BLaER1 (cell line): ENCODE data around the gene OR10G7.

Experiments
- H3K27ac ChIP-seq: shearing (Covaris generic); formaldehyde crosslinking; 2 replicates; pipeline ENCODE4 v1.8.1; 2022
- H3K27me3 ChIP-seq: shearing (Covaris generic); formaldehyde crosslinking; 2 replicates; pipeline ENCODE4 v1.8.1; 2022
- H3K36me3 ChIP-seq: shearing (Covaris generic); formaldehyde crosslinking; 2 replicates; pipeline ENCODE4 v1.8.1; 2022
- H3K4me1 ChIP-seq: shearing (Covaris generic); formaldehyde crosslinking; 2 replicates; pipeline ENCODE4 v1.8.1; 2022
- H3K4me2 ChIP-seq: shearing (Covaris generic); formaldehyde crosslinking; 2 replicates; pipeline ENCODE4 v1.8.1; 2022
- H3K4me3 ChIP-seq: shearing (Covaris generic); formaldehyde crosslinking; 2 replicates; pipeline ENCODE4 v1.8.1; 2022
- H3K9ac ChIP-seq: shearing (Covaris generic); formaldehyde crosslinking; 2 replicates; pipeline ENCODE4 v1.8.1; 2022
- H3K9me3 ChIP-seq: shearing (Covaris generic); formaldehyde crosslinking; 2 replicates; pipeline ENCODE4 v1.8.1; 2022
- H4K20me1 ChIP-seq: shearing (Covaris generic); formaldehyde crosslinking; 2 replicates; pipeline ENCODE4 v1.8.1; 2022
- Cebpa-rat ChIP-seq: shearing (Covaris generic); IDR thresholded peaks from 2 replicates; pipeline ENCODE4 v1.8.1; 2022

The OR10G7 gene

DNA sequence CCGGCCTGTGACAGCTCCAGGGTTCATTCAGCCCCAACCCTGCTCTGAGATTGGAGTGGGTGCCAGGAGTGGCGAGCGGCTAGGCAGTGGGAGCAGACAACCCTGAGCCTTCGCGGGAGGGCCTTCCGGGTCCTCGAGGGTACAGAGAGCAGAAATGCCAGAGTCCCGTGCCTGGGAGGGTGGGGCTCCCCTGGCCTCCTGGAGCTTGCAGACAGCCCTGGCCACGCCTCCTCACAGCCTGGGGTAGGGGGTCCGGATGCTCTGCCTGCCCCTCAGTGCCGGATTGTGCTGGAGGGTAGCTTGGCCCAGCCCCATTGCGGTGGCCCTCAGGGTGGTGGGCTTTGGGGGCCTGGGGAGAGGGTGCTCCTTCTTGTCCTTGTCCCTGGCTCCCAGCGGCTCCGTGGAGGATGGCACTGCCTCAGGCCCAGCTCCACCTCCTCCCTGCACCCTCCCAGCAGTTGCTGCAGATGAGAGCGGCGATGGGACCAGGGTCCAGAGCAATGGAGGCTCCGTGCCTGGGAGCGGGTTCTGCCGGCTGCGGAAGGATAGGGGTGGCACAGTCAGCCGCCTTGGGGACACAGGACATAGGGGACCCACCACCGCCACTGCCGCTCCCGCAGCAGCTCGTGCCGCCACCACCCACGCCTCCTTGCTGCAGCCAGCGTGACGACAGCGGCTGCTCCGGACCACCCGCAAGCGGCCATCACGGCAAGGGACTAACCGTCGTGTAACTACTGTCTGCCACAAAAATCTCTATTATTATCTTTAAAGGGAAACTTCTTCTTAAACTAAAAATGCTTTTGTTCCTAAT is 34.9 kb upstream of the OR10G7 start:
- Histone ChIP-seq H3K27me3 (peaks cover 5% of the 10 kb centered on the region; the same call in 1 of the 2 replicates), H3K4me1 (peaks cover 16% of the 10 kb centered on the region), H3K36me3 (no peaks in the 10 kb centered on the region), H3K4me3 (peak overlapping the region; percentile 45), H3K9ac (no peak overlapping the region), H3K27ac (no peak overlapping the region), H3K9me3 (no peaks in the 10 kb centered on the region), H4K20me1 (no peaks in the 10 kb centered on the region), H3K4me2 (peak overlapping the region; percentile 64)
- TF ChIP-seq Cebpa-rat, result no peak

DNA sequence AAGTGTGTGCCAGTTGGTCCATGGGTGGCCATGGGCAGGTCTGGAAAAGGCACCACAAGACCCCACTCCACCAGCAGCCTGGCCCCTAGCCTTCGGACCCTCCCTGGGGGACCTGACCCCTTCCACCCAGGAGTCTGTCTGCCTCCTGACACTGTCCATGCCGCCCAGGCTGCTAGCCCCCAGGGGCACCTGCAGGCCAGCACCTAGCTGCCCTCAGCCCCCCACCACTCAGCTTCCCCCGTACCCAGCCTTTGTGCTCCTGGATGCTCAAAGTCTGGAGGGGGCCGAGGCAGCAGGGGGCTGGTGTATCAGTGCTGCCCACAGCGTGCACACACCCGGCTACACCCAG is 34.3 kb upstream of the OR10G7 start:
- Histone ChIP-seq H3K4me1 (peaks cover 22% of the 10 kb centered on the region), H3K4me2 (no peak overlapping the region), H3K9ac (no peak overlapping the region), H3K4me3 (no peak overlapping the region), H3K36me3 (no peaks in the 10 kb centered on the region), H3K9me3 (no peaks in the 10 kb centered on the region), H3K27ac (no peak overlapping the region), H3K27me3 (peaks cover 5% of the 10 kb centered on the region; the same call in 1 of the 2 replicates), H4K20me1 (no peaks in the 10 kb centered on the region)
- no peak for TF ChIP-seq Cebpa-rat

DNA sequence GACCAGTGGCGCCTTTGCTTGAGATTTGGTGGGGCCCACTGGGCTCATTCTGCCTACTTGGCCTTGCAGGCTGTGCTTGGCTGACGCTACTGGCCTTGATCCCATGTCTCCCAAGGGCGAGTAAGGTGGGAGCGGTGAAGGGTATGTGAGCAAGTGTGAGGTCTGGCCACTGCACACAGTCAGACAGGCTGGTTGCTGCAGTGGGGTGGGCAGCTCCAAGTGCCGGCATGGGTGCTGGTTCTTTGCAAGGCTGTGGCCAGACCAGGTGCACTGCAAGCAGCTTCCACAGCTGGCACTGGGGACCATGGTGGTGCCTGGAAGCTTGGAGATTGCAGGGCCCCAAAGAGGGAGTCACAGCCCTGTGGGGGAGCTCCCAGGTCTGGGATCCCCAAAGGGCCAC is 33.4 kb upstream of the OR10G7 start:
- Histone ChIP-seq H3K4me3 (no peak overlapping the region), H3K9me3 (no peaks in the 10 kb centered on the region), H3K9ac (no peak overlapping the region), H4K20me1 (no peaks in the 10 kb centered on the region), H3K4me1 (peaks cover 31% of the 10 kb centered on the region), H3K27me3 (peaks cover 5% of the 10 kb centered on the region; the same call in 1 of the 2 replicates), H3K4me2 (no peak overlapping the region), H3K36me3 (no peaks in the 10 kb centered on the region), H3K27ac (no peak overlapping the region)
- no peak for TF ChIP-seq Cebpa-rat

DNA sequence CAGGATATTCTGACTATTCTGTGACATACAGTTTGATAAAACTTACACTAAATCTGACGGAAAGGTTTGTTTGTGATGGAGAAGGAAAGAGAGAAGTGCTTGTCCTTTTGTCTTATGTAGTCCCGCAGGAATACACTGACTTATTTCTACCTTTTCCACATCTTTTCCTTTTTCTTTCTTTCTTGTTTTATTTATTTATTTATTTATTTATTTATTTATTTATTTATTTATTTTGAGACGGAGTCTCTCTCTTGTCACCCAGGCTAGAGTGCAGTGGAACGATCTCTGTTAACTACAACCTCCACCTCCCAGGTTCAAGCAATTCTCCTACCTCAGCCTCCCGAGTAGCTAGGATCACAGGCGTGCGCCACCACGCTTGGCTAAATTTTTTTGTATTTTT is 31.0 kb upstream of the OR10G7 start:
- no peak for TF ChIP-seq Cebpa-rat

GRCh38 chr11:124071623-124071948 is 30.5 kb upstream of the OR10G7 start:
- Histone ChIP-seq H3K9ac (no peak overlapping the region), H3K4me1 (peaks cover 37% of the 10 kb centered on the region), H4K20me1 (no peaks in the 10 kb centered on the region), H3K27me3 (peaks cover 5% of the 10 kb centered on the region; the same call in 1 of the 2 replicates), H3K4me3 (no peak overlapping the region), H3K36me3 (no peaks in the 10 kb centered on the region), H3K27ac (no peak overlapping the region), H3K4me2 (no peak overlapping the region), H3K9me3 (no peaks in the 10 kb centered on the region)
- TF ChIP-seq Cebpa-rat, result no peak

More for the DNA sequence above, 31.0 kb upstream of the OR10G7 start:
- Histone ChIP-seq H3K27me3 (peaks cover 5% of the 10 kb centered on the region; the same call in 1 of the 2 replicates), H3K4me3 (no peak overlapping the region), H3K27ac (no peak overlapping the region), H3K4me1 (peaks cover 38% of the 10 kb centered on the region), H3K36me3 (no peaks in the 10 kb centered on the region), H3K9ac (no peak overlapping the region), H4K20me1 (no peaks in the 10 kb centered on the region), H3K9me3 (no peaks in the 10 kb centered on the region), H3K4me2 (no peak overlapping the region)

- TF ChIP-seq Cebpa-rat, result no peak
- Histone ChIP-seq H3K9me3 (no peaks in the 10 kb centered on the region), H4K20me1 (no peaks in the 10 kb centered on the region), H3K4me2 (peak overlapping the region; percentile 78), H3K27me3 (peaks cover 2% of the 10 kb centered on the region; the same call in 1 of the 2 replicates), H3K27ac (no peak overlapping the region), H3K4me3 (no peak overlapping the region), H3K36me3 (no peaks in the 10 kb centered on the region), H3K4me1 (peaks cover 32% of the 10 kb centered on the region), H3K9ac (no peak overlapping the region)
These were observed 29.9 kb upstream of the OR10G7 start for GRCh38 chr11:124070915-124071622.

DNA sequence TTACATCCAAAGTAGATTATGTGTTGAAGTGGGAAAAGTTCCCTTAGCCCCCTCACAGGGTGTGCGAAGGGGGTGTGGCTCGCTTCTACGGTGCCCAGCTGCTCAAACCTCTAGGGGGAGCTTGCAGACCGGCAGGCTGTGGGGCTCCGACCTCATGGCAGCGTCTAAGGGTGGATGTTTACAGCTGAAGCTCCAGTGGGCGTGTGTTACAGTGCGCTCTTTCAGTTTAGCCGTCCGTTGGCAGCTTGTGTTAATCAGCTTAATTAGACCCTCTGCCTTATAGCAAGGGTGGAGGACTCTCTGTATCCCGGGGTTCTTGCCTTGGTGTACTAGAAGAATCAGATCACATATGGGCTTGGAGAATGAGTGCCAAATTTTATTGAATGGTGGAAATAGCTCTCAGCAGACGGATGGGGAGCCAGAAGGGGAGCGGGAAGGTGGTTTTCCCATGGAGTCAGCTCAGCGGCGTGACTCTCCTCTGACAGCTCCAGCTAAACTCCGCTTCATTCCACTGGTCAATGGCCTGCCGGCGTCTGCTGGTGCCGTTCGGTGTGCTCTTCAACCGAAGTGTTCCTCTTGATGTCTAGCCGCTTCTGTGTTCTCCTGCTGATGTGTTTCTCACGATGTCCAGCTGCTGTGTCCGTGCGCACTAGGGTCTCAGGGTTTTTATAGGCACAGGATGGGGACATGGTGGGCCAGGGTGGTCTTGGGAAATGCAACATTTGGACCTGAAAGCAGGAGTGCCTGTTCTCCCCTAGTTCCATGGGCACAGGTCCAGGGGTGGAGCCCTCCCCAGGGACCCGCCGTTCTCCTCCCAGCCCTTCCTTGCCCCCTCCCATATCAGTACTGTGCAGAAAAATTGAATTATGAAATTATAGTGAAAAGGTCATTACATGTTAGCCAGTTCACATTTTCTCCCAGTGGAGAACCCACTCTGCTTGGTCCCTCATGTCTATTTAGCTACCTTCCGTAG is 28.6 kb upstream of the OR10G7 start:
- H3K4me2 ChIP-seq, result peak overlapping the region; percentile 78
- TF ChIP-seq Cebpa-rat, result no peak
- no peak overlapping the region for H3K9ac ChIP-seq
- H3K4me3 ChIP-seq, result no peak overlapping the region
- no peaks in the 10 kb centered on the region for H3K9me3 ChIP-seq
- no peaks in the 10 kb centered on the region for H4K20me1 ChIP-seq
- H3K4me1 ChIP-seq, result peaks cover 29% of the 10 kb centered on the region
- H3K27me3 ChIP-seq, result no peaks in the 10 kb centered on the region
- H3K36me3 ChIP-seq, result no peaks in the 10 kb centered on the region
- H3K27ac ChIP-seq, result no peak overlapping the region

DNA sequence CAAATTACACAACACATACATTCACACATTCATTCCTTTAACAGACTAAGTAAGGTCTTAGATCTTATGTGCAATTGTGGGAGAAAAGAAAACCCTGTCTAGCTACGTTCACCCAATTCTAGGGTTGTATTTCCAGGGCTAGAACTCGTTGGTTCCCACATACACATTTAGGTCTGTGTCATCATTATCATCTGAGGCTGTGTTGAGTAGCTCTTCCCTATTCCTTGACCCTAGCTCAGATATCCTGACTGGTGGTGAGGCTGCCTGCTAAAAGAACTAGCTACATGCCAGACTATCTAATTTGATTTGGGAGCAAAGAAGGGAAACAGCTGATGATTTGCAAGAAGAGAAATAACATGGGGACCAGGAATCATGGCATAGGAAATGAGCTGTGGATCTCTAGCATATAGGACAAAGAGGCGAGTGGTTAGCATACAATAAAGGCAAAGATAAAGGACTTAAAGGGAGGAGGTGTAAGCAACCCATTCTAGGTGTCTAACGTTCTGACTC is 27.5 kb upstream of the OR10G7 start:
- Histone ChIP-seq H3K36me3 (no peaks in the 10 kb centered on the region), H3K4me2 (no peak overlapping the region), H3K4me3 (no peak overlapping the region), H3K27me3 (no peaks in the 10 kb centered on the region), H3K4me1 (peaks cover 29% of the 10 kb centered on the region), H3K9me3 (peaks cover 4% of the 10 kb centered on the region; the same call in 1 of the 2 replicates), H3K27ac (no peak overlapping the region), H3K9ac (no peak overlapping the region), H4K20me1 (no peaks in the 10 kb centered on the region)
- TF ChIP-seq Cebpa-rat, result no peak

DNA sequence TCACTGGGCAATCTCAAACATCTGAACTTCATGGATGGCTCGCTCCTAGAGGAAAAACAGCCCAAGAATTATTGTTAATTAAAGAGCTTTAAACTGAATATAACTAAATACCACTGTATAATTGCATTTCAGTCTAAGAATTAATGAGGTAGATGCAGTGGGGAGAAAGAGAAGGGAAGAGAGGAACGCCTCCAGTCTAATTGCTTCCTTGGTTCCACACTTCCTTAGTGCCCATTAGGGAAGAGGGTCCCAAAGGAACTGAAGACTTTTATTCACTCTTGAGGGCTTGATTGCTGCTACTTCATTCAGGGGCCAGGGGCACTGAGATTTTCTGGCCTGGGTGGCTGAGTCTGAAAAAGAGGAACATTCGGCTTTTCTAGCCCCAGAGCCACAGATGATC is 11.8 kb upstream of the OR10G7 start:
- Histone ChIP-seq H4K20me1 (no peaks in the 10 kb centered on the region), H3K27ac (no peak overlapping the region), H3K36me3 (no peaks in the 10 kb centered on the region), H3K9me3 (no peaks in the 10 kb centered on the region), H3K9ac (no peak overlapping the region), H3K27me3 (no peaks in the 10 kb centered on the region), H3K4me2 (no peak overlapping the region), H3K4me1 (no peaks in the 10 kb centered on the region), H3K4me3 (no peak overlapping the region)
- TF ChIP-seq Cebpa-rat, result no peak
